ENCODE measurements around the gene AFG1L.
"Not testable (repeated sequence)": the region's sequence is repeated elsewhere in the genome, so short reads cannot be mapped to it uniquely, and the experiment has no call there.

The AFG1L gene

GRCh38 chr6:108321253-108321747, 26.4 kb downstream of the AFG1L start:
- Histone ChIP-seq H2AFZ (ENCODE audit: low read length) (no peak overlapping the region), H3F3A (ENCODE audit: insufficient read depth, low read length) (no peaks in the 10 kb centered on the region), H3K79me2 (ENCODE audit: insufficient read depth, low read length) (no peaks in the 10 kb centered on the region), H3K27me3 (ENCODE audit: insufficient read depth, low read length) (no peaks in the 10 kb centered on the region), H3K9me2 (ENCODE audit: low read depth, low read length) (no peaks in the 10 kb centered on the region), H3K27ac (ENCODE audit: low read depth, low read length, poor library complexity, severe bottlenecking) (no peak overlapping the region), H3K9ac (ENCODE audit: low read length) (no peak overlapping the region), H3K4me1 (ENCODE audit: insufficient read depth, low read length, severe bottlenecking) (no peaks in the 10 kb centered on the region), H3K36me3 (ENCODE audit: insufficient read depth, low read length) (no peaks in the 10 kb centered on the region), H3K9me3 (ENCODE audit: low read length) (no peaks in the 10 kb centered on the region), H4K20me1 (ENCODE audit: insufficient read depth, low read length) (no peaks in the 10 kb centered on the region), H3K4me2 (ENCODE audit: low read length) (no peak overlapping the region), H3K4me3 (ENCODE audit: low read depth, low read length, poor library complexity, severe bottlenecking) (no peak overlapping the region)
- TF ChIP-seq, protein P1, sequence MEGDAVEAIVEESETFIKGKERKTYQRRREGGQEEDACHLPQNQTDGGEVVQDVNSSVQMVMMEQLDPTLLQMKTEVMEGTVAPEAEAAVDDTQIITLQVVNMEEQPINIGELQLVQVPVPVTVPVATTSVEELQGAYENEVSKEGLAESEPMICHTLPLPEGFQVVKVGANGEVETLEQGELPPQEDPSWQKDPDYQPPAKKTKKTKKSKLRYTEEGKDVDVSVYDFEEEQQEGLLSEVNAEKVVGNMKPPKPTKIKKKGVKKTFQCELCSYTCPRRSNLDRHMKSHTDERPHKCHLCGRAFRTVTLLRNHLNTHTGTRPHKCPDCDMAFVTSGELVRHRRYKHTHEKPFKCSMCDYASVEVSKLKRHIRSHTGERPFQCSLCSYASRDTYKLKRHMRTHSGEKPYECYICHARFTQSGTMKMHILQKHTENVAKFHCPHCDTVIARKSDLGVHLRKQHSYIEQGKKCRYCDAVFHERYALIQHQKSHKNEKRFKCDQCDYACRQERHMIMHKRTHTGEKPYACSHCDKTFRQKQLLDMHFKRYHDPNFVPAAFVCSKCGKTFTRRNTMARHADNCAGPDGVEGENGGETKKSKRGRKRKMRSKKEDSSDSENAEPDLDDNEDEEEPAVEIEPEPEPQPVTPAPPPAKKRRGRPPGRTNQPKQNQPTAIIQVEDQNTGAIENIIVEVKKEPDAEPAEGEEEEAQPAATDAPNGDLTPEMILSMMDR (IDR thresholded peaks at IDR 0.05; ENCODE audit: low read length), result no peak
- no peak for TF ChIP-seq EZH2 (IDR thresholded peaks at IDR 0.05; ENCODE audit: borderline replicate concordance, low read length)

DNA sequence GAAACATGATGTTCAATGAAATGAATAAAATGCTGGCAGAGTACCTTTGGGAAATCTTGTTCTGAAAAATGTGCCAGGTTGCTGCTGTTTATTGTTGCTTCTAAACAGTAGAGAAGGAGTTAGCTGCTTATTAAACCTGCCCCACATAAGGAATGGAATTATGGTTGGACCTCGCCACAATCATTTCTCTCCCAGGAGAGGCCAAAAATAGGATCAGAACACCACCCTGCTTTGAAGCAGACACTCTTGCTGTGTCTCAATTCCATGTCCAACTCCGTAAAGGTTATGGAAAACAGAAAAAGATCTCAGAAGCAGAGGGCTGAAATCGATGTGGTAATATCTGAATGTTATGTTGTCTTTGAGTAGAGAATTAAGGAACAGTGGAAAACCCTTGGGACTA, 27.9 kb downstream of the AFG1L start:
- no peak overlapping the region for H3K9ac ChIP-seq (ENCODE audit: low read length)
- no peak overlapping the region for H3K27ac ChIP-seq (ENCODE audit: low read depth, low read length, poor library complexity, severe bottlenecking)
- no peaks in the 10 kb centered on the region for H3K9me3 ChIP-seq (ENCODE audit: low read length)
- H3K4me2 ChIP-seq (ENCODE audit: low read length), result no peak overlapping the region
- TF ChIP-seq EZH2 (IDR thresholded peaks at IDR 0.05; ENCODE audit: borderline replicate concordance, low read length), result no peak
- TF ChIP-seq, protein P1 (IDR thresholded peaks at IDR 0.05; ENCODE audit: low read length), result no peak
- no peaks in the 10 kb centered on the region for H4K20me1 ChIP-seq (ENCODE audit: insufficient read depth, low read length)
- no peaks in the 10 kb centered on the region for H3K79me2 ChIP-seq (ENCODE audit: insufficient read depth, low read length)
- no peak overlapping the region for H2AFZ ChIP-seq (ENCODE audit: low read length)
- no peaks in the 10 kb centered on the region for H3K27me3 ChIP-seq (ENCODE audit: insufficient read depth, low read length)
- H3F3A ChIP-seq (ENCODE audit: insufficient read depth, low read length), result no peaks in the 10 kb centered on the region
- H3K9me2 ChIP-seq (ENCODE audit: low read depth, low read length), result no peaks in the 10 kb centered on the region
- H3K36me3 ChIP-seq (ENCODE audit: insufficient read depth, low read length), result peaks cover 7% of the 10 kb centered on the region
- no peaks in the 10 kb centered on the region for H3K4me1 ChIP-seq (ENCODE audit: insufficient read depth, low read length, severe bottlenecking)
- H3K4me3 ChIP-seq (ENCODE audit: low read depth, low read length, poor library complexity, severe bottlenecking), result no peak overlapping the region

- Histone ChIP-seq H3K4me2 (ENCODE audit: low read length) (no peak overlapping the region), H3K4me1 (ENCODE audit: insufficient read depth, low read length, severe bottlenecking) (no peaks in the 10 kb centered on the region), H3K79me2 (ENCODE audit: insufficient read depth, low read length) (no peaks in the 10 kb centered on the region), H3K9ac (ENCODE audit: low read length) (no peak overlapping the region), H3F3A (ENCODE audit: insufficient read depth, low read length) (no peaks in the 10 kb centered on the region), H3K9me3 (ENCODE audit: low read length) (no peaks in the 10 kb centered on the region), H3K9me2 (ENCODE audit: low read depth, low read length) (no peaks in the 10 kb centered on the region), H2AFZ (ENCODE audit: low read length) (no peak overlapping the region), H4K20me1 (ENCODE audit: insufficient read depth, low read length) (no peaks in the 10 kb centered on the region), H3K4me3 (ENCODE audit: low read depth, low read length, poor library complexity, severe bottlenecking) (no peak overlapping the region), H3K27ac (ENCODE audit: low read depth, low read length, poor library complexity, severe bottlenecking) (no peak overlapping the region), H3K36me3 (ENCODE audit: insufficient read depth, low read length) (peaks cover 8% of the 10 kb centered on the region), H3K27me3 (ENCODE audit: insufficient read depth, low read length) (no peaks in the 10 kb centered on the region)
- no peak for TF ChIP-seq EZH2 (IDR thresholded peaks at IDR 0.05; ENCODE audit: borderline replicate concordance, low read length)
- TF ChIP-seq, protein P1 (IDR thresholded peaks at IDR 0.05; ENCODE audit: low read length), result no peak
Measured at GRCh38 chr6:108323710-108324466, 29.0 kb downstream of the AFG1L start.

GRCh38 chr6:108330221-108330785, 35.4 kb downstream of the AFG1L start:
- not testable (repeated sequence) for H3K27me3 ChIP-seq (ENCODE audit: insufficient read depth, low read length); H3K9ac ChIP-seq (ENCODE audit: low read length); H4K20me1 ChIP-seq (ENCODE audit: insufficient read depth, low read length); H3K36me3 ChIP-seq (ENCODE audit: insufficient read depth, low read length); H3K9me2 ChIP-seq (ENCODE audit: low read depth, low read length); H3F3A ChIP-seq (ENCODE audit: insufficient read depth, low read length); H3K4me2 ChIP-seq (ENCODE audit: low read length); H3K9me3 ChIP-seq (ENCODE audit: low read length); H3K27ac ChIP-seq (ENCODE audit: low read depth, low read length, poor library complexity, severe bottlenecking); H2AFZ ChIP-seq (ENCODE audit: low read length); H3K4me1 ChIP-seq (ENCODE audit: insufficient read depth, low read length, severe bottlenecking); H3K4me3 ChIP-seq (ENCODE audit: low read depth, low read length, poor library complexity, severe bottlenecking); H3K79me2 ChIP-seq (ENCODE audit: insufficient read depth, low read length)

Measured in OCI-LY1 (cell line).